SH-SY5Y (cell line): ENCODE results near the gene HIVEP2.

Experiments used
- GATA2 ChIP-seq: IDR thresholded peaks from 2 replicates; pipeline ENCODE4 v1.6.1; 2011; ENCODE audit warnings: mild to moderate bottlenecking, low read depth, low read length
- GATA3 ChIP-seq: IDR thresholded peaks from 2 replicates; pipeline ENCODE4 v1.6.1; 2011; ENCODE audit warnings: low read depth, mild to moderate bottlenecking, low read length, moderate library complexity

DNA sequence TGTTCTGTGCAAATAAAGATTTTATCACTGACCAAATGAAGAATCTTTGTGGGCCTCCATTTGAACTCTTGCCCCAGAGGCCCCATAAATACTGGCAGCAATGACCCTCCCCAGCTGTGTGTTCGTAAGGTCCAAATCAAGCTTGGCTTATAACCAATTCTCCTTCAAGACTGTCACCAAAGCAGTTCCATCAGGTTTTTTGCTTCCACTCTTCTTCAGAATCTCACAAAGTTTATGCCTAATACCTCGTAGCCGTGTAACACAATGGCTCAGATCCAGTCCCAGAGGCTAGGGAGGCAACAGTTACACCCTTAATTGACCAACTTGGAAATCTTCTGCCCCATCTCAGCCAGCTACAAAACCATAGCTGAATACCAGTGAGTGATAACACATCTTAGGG lies 120.5 kb downstream of the HIVEP2 start:
- TF ChIP-seq GATA2: no peak
- no peak for TF ChIP-seq GATA3
